ENCODE results near the gene RNF167.

The RNF167 gene

DNA sequence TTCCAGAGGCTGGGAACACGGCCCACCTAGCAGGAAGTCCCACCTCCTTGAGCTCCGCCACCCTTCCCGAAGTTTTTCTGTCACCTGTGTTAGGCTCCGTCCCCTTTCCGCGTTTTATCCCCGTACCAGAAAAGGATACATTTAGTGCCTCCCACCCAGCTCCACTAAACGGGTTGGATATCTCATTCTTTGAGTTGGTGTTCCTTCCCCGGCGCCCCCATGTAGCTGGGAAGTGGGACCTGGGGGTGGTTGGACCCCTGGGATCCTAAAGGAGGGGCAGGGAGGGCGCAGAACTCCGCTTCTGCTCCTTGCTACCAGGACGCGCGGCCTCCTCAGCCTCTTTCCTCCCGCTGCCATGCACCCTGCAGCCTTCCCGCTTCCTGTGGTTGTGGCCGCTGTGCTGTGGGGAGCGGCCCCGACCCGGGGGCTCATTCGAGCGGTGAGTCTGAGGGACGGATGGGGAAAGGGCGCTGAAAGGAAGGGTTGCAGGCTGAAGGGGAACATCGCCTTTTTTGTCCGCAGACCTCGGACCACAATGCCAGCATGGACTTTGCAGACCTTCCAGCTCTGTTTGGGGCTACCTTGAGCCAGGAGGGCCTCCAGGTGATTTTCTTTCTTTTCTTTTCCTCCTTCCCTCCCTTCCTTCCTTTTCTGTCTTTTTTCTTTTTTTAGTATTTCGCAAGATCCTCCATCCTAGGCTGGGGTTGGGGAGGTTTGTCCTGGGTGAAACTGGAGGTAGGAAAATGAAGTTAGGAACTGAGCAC, 669 bp downstream of the RNF167 start:
- no peak for DNase-seq

DNA sequence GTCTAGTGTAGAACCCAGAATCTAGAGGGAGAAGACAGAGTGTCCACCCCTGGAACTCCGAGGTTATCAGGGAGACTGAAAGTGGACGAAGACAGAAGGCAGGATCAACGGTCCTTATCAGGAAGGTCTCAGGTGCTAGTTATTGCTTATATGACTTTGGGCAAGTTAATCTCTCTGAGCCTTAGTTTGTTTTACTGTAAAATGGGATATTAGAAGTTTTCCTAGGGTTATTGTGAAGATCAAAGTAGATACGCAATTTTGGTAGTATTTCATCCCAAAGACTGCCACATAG, 1.2 kb downstream of the RNF167 start:
- no peak for DNase-seq

DNA sequence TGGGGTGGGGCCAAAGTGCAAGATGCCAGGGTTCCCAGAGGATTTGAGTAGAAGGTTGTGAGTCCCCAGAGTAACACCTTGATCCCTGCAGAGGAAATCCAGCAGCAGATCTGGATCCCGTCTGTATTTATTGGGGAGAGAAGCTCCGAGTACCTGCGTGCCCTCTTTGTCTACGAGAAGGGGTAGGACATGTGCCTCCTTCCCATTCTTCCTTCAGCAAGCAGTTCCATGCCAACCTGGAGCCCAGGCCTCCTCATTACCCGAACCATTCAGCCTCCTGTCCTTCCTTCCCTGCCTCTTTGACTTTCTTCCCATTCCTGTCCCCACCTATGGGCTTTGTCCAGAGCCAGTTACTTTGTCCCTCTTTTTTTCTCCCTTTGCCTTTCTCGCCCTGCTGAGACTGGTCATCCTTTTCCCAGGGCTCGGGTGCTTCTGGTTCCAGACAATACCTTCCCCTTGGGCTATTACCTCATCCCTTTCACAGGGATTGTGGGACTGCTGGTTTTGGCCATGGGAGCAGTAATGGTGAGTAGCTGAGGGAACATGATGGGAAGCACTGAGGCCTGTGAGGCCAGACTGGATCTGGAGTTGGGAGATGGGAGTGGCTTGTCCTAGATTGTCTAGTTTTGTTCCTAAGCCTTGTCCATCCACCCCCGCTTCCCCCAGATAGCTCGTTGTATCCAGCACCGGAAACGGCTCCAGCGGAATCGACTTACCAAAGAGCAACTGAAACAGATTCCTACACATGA, 2.9 kb downstream of the RNF167 start:
- DNase-seq, result no peak

GRCh38 chr17:4944163-4944553, 4.1 kb downstream of the RNF167 start:
- DNase-seq, result no peak

GRCh38 chr17:4944554-4945175, 4.6 kb downstream of the RNF167 start:
- DNase-seq, result no peak

DNA sequence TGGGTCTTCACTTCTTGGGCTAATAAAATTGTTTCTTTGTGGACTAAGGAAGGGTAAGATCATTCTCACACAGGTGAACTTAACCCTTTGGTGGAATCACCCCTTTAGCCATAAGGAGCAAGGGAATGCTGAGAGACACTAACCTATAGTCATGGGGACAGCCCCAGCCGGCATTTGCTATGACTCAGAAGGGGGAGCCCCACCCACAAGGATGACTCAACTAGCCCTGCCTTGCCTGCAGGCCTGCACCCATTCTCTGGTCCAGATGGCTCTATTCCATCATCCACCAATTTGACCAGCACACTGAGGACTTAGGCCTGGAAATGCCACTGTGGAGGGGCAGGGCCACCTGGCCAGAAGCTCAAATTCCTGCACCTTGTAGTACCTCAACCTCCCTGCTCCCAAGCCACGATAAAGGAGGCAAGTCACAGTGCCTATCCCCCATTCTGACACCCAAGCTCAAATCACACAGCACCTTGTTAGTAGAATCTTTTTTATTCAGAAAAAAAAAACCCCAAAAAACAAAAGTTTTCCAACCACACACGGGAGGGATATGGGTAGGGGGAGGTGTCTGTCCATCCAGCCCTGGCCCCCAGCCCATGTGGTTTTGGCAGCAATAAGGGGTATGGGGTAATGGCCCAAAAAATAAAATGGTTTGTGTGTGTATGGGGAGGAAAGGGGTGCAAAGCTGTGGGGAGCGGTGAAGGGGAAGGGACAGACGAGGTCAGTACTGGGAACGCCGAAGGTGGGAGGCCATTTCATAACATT, 5.3 kb downstream of the RNF167 start:
- DNase-seq, result peak; percentile 77

GRCh38 chr17:4945944-4946280, 5.8 kb downstream of the RNF167 start:
- DNase-seq, result no peak

GRCh38 chr17:4946312-4946976, 6.4 kb downstream of the RNF167 start:
- DNase-seq, result no peak

DNA sequence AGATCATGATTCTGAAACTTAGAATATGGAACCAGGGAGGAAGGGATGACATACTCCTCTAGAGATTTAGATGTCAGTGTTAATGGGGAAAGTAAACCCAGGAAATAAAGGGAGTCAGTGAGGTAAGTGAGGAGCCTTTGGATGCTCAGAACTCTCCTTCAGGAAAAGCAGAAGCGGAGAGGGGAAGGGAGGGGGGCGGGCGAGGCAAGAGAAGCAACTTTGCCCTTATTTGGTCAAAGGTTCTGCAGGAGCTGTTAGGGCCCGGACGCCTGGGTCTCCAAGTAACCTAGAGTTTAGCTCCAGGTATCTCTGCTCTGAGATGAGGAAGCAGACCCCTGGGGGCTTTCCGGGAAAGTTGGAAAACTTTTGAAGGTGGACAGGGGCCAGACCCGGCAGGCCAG, 6.9 kb downstream of the RNF167 start:
- DNase-seq, result no peak

- peak; percentile 29 for DNase-seq
Observed at GRCh38 chr17:4947411-4948165, 7.5 kb downstream of the RNF167 start.

DNA sequence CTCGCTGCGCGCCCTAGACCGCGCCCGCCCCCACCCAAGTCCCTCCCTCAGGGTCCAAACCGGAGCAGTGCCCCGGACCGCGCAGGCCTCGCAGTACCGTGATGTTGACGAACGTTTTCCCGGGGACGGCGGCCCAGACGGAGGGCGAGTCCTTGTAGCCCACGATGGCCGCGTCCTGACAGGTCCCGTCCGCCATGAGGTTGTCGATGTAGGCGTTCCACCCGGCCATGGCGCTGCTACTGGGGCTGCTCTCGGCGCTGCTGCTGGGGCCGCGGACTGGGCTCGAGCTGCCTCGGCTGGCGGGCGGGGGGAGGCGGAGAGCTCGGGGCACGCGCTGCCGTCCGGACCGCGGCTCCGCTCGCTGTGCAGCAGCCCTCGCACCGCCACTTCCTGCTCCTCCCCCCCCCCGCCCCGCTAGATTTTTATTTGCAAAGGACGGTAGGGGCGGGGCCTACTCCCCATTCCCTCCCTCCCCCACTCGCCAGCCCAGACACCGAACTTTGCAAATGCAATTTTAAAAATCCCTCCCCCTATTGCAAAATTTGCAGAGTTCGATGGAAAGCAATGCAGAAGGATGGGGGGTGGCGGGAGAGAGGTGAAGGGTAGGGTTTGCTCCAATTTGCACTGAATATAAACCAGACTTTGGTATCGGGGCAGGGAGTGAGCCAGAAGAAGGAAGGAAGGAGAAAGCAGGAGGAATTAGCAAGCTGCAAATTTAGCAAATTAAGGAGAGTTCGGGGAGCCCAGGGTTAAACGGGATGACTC, 8.3 kb downstream of the RNF167 start, which contains the start of gene PFN1:
TSS of gene PFN1 (minus strand) at position 365 of the 765 bp plus-strand sequence. CDS start at position 229, 136 bp downstream.
- peak; percentile 81 for DNase-seq

DNA sequence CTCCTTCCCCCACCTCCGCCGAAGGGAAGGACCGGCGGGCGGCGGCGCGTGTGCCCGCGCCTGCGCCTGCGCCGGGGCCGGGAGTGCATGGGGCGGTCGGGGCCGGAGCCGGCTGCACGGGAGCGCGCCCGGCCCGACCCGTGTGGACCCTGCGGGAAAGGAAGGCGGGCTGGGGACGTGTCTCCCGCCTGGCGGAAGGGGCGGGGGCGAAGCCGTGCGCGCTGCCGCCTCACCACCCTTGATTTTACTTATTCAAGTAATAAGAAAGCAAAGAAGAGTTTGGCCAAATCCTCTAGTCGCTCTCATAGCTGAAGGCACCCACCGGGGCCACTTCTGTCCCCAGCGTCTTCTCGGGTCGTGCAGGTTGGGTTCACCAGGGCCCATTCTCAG, 8.9 kb downstream of the RNF167 start:
- DNase-seq, result peak; percentile 89

DNA sequence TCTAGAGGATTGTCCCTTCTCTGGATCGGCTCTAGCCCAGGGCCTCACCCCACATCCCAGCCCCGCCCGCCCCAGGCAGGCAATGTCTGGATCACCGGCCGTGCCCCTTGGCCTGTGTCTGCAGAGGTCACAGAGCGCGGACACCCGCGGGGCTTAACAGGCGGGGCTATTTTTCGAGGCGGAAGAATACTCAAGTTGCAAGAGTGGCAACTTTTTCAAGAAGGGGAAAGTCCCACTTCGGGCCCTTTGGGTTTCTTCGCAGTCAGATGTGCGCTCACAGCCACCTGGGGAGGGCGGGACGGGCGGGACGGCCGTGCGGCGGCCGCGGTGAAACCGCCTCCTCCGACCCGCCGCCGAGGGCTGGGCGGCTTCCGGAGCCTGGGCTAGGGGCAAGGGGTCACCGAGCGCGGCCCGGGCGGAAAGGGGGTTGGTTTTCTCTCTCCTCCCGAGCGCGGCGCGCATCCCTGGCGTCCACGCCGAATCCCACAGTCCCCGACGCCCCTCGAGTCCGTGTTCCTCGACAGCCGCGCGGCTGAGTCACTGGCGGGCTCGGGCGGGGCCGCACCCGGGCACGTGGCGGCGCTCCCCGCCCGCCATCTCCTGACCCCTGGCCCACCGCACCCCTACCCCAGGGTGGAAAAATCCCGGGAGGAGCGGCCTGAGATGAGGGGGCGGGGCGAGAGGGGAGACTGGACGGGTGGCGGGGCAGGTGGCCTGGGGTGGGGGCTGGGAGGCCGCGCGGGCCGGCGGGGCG, 9.4 kb downstream of the RNF167 start:
- peak; percentile 13 for DNase-seq

DNA sequence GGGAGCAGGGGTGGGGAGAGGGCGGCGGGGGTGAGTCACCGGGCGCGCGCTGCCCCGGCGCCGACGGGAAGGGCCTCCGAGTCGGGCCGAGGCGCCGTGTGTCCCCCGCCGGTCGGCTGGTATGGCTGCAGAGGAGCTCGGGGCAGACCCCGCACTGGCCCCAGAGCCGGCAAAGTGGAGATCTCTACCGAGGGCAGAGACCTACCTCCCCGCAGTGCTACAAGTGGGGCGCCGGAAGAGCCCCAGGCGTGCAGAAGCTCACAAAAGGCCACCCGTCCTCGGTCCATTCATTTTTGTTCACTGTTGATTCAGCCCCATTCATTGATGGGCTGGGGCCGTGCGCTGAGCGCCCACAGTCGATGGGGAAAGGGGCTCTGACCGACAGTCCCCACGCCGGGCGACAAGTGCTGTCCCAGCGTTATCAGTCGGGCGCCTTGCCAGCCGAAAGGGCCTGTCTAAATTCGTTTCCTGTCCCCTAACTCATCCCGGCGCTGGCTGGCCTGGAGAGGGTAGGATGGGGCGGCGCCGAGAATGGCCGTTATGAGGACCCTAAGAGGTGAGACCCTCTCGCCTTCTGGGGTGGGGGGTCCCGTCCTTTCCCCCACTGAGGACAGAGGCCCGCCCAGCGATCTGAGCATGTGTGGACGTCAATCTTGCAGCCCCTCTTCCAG, 10.1 kb downstream of the RNF167 start:
- peak; percentile 56 for DNase-seq

DNA sequence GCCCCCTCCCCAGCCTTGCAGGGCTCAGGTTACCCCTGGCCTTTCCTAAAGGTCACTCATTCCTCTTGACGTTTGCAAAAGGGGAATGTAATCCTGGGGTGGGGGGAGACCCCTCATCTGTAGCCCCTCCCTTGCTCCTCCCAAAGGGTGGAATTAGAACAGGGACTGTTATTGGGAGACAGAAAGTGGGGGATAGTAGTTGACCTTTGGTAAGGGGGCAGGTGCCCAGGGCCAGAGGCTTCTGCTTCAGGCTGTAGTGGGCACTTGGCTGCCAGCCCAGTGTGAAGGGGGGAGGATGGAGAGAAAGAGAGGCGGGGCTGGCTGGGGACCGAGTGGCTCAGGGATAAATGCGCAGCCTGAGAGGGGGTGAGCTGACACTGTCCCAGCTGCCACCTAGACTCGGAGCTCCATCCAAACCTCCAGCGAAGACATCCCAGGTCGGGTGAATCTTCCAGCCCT, 10.7 kb downstream of the RNF167 start, which contains the start of gene ENO3:
TSS of gene ENO3 (plus strand) at position 374 of the 459 bp plus-strand sequence. CDS start 711 bp downstream, outside the sequence.
- DNase-seq, result no peak

DNA sequence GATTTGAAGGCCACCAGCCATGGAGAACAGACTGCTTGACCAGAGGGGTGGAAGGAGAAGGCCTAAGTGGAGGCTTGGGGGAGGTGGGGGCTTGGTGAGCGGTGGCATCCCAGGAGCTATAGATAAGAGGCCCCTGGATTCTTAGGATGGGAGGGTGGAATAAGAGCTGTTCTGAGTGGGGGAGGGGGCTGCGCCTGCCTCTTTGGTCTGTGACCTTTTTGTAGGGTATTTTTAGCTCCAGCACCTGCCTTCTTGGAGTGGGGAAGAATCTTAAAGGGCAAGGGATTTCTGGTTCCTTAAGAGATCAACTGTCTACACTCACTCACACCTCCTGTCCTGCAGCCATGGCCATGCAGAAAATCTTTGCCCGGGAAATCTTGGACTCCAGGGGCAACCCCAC, 11.4 kb downstream of the RNF167 start:
- DNase-seq, result no peak

- peak; percentile 40 for DNase-seq
Observed at GRCh38 chr17:4953451-4953961, 13.4 kb downstream of the RNF167 start.

DNA sequence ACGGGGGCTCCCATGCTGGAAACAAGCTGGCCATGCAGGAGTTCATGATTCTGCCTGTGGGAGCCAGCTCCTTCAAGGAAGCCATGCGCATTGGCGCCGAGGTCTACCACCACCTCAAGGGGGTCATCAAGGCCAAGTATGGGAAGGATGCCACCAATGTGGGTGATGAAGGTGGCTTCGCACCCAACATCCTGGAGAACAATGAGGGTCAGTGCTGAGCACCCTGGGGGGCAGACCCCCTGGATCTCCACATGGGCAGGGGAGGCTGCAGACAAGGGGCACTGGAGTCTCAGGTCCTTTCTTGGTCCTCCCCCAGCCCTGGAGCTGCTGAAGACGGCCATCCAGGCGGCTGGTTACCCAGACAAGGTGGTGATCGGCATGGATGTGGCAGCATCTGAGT, 15.0 kb downstream of the RNF167 start:
- no peak for DNase-seq

- no peak for DNase-seq
Observed at GRCh38 chr17:4956493-4957061, 16.5 kb downstream of the RNF167 start.

Data from amniotic stem cell (primary cell).